Gastrocnemius medialis (tissue), 4 donors: ENCODE data around the gene CPPED1.

Experiments used
- CTCF ChIP-seq, 5 experiments: fragments of 450-650 bp in 3 of 5; fragments of 200-600 bp in 2 of 5; sonication (generic) in 2 of 5; IDR thresholded peaks in 4 of 5; conservative IDR thresholded peaks in 1 of 5; 1 replicate in 4 of 5; 2 replicates in 1 of 5; pipeline ENCODE4 v1.5.1; 2016 to 2019; ENCODE audit warnings: antibody characterized with exemption in 5 of 5, mild to moderate bottlenecking in 3 of 5, moderate library complexity in 3 of 5
- POLR2A ChIP-seq, 2 donors: fragments of 450-650 bp; IDR thresholded peaks; one replicate each; pipeline ENCODE4 v1.6.1; 2017; ENCODE audit warnings: antibody characterized with exemption in 2 of 2, mild to moderate bottlenecking in 2 of 2, moderate library complexity in 2 of 2

GRCh38 chr16:12682432-12683165 is 121.1 kb downstream of the CPPED1 start:
- TF ChIP-seq POLR2A (IDR thresholded peaks at IDR 0.05): no peak
- TF ChIP-seq CTCF (IDR thresholded peaks at IDR 0.05 in 4 of 5, conservative IDR thresholded peaks at IDR 0.05 in 1 of 5): no peak
